NCI-H226 (cell line): ENCODE measurements around the gene ATP9B.
"Not testable (repeated sequence)": the region's sequence is repeated elsewhere in the genome, so short reads cannot be mapped to it uniquely, and the experiment has no call there.

Experiments used
- DNase-seq: peaks from one replicate; pipeline ENCODE4 v3.0.0-alpha.2; 2015

Gene ATP9B

GRCh38 chr18:79151191-79151590 lies 82.0 kb downstream of the ATP9B start:
- no peak for DNase-seq

GRCh38 chr18:79156327-79156726 lies 87.1 kb downstream of the ATP9B start:
- no peak for DNase-seq

DNA sequence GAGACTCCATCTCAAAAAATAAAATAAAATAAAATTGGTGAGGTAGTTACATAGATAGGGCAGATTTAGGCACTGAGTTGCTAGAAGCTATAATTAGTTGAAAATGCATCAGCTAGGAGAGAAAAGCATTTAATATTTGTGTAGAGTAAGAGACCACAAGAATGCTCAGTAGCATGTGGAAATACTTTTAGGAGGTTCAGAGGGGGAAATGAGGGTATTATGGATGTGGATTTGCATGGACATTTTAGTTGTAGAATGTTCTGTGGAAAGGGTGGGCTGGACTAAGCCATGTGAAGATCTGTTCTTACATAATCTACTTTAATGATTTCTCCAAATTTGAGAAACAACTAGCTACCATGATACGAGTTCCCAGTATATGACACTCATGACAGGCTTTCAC lies 95.5 kb downstream of the ATP9B start:
- DNase-seq, result no peak

- DNase-seq, result no peak
These were observed 97.5 kb downstream of the ATP9B start for GRCh38 chr18:79166702-79167101.

GRCh38 chr18:79167526-79168190 lies 98.5 kb downstream of the ATP9B start:
- DNase-seq, result no peak

DNA sequence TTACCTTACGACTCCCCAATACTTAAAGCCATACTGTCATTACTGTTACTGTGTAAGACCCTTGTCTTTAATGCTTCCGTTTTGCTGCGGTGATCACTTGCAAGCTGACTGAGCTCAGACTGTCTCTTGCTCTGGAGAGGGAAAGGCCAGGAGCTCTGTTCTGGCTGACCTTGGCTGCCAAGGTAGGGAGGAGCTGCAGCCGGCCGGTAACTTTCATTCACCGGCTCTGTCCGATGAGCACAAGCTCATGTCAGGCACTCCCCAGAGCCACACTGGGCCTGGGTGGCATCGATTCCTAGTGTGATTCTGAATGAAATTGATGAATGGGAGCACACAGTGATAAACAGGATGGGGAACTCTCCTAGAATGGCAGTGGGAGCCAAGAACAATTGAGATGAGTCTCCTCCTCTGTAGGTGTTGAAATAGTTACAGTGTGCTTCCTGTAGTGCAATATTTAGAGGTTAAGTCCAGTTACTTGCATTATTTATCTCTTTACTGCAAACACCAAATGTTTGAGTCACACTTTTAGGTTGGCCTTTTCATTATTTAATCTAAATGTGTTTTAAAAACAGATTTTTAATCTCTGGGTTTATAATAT lies 100.9 kb downstream of the ATP9B start:
- DNase-seq, result no peak

DNA sequence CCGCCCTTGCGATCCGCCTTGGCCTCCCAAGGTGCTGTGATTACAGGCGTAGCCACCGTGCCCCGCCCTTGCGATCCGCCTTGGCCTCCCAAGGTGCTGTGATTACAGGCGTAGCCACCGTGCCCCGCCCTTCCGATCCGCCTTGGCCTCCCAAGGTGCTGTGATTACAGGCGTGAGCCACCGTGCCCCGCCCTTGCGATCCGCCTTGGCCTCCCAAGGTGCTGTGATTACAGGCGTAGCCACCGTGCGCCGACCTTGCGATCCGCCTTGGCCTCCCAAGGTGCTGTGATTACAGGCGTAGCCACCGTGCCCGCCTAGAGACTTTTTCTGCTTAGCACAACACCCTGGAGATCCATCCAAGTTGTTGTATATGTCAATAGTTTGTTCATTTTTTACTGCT lies 103.1 kb downstream of the ATP9B start:
- not testable (repeated sequence) for DNase-seq

DNA sequence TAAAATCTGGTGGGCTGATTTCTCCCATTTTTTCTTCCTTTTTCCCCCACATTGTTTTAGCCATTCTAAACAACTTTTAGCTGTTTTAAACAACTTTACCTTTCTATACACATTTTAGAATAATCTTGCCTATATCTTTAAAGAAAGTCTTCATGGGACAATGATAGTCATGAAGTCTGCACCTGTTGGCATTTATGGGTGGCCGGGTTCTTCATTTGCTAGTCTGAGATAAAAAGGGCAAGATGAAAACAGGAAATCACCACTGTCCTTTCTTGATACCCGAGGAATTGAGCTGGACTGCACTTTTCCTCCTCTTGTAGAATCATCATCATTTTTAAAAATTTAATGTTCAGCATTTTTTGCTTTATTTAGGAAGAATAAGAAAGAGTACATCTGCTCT lies 104.5 kb downstream of the ATP9B start:
- DNase-seq, result no peak

DNA sequence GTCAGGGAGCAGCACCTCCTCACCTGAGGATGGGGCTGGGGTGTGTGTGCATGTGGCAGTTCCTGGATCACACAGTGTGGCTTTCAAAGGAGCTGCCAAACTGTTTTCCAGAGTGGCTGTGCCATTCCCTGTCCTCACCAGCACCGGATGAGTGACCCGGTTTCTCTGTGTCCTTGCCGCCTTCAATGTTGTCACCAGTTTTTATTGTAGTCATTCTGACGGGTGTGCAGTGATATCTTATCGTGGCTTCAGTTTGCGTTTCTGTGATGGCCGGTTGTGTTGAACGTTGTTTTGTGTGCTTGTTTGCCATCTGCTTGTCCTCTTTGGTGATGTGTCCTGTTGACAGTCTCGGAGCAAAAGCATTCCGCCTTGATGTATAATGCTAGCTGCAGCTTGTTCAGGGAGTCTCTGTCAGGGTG lies 108.9 kb downstream of the ATP9B start:
- DNase-seq, result no peak

GRCh38 chr18:79182047-79182713 lies 113.0 kb downstream of the ATP9B start:
- no peak for DNase-seq

GRCh38 chr18:79185648-79186047 lies 116.5 kb downstream of the ATP9B start:
- no peak for DNase-seq

DNA sequence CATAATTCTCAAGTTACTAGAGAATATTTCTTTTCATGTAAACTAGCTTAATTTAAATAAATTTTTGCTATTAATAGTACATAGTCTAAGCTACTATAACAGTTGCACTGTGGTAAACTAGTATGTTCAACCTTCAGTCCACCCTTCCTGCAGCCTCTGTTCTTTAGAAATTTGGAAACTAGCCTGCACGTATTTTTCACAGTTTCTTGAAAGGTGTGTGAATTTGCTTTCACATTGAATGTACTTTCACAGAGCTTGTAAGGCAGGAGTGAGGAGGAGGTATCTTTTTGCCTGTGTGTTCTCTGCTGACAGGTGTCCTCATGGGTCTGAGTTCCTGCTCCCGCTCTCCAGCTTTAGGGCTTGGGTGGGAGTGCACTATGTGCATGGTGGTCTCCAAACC lies 117.5 kb downstream of the ATP9B start:
- no peak for DNase-seq

- DNase-seq, result no peak
These were observed 118.5 kb downstream of the ATP9B start for GRCh38 chr18:79187532-79188277.

- DNase-seq, result no peak
These were observed 122.2 kb downstream of the ATP9B start for GRCh38 chr18:79191418-79191817.

GRCh38 chr18:79191956-79192355 lies 122.8 kb downstream of the ATP9B start:
- no peak for DNase-seq

GRCh38 chr18:79193826-79194225 lies 124.6 kb downstream of the ATP9B start:
- no peak for DNase-seq

DNA sequence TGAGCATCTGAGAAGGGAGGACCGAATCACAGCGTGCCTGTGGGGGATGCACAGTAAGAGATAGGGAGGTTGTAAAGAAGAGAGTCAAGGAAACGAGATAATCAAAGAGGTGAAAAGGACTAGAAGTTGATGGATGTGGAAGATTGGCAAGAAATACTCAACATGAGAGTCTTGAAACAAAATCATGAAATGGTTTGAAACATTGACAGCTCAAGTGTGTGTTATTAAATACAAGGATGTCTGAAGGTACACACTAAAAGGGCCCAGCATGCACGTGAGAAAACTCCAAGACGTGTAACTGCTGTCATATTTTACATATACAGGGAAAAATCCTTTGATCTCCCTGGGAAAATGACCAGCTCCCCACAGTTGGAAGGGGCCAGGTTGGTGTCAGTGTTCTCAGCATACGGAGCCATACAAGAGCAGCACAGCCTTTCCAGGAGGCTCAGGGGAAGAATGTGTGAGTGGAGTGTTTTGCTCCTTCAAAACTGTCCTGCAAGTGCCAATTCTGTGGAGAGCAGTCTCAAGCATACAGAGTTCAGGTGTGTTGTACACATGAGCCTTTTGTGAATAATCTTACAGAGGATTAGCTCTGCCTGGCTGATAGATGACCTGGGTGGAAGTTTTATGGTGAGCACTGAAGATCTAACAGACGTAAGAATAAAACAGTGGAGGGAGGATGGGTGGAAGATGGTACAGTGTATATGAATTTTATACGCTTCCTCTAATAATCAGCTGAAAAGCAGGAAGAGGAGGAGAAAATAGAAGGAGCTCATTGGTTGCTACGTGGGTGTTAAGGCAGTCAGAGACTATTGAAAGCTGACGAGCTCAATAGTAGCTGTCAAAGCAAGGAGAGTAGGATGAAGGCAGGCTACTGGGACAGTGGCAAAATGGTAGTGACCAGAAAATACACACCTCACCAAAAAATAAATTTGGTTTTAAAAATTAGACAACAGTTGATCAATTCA lies 126.8 kb downstream of the ATP9B start:
- DNase-seq, result no peak

GRCh38 chr18:79197531-79197930 lies 128.3 kb downstream of the ATP9B start:
- DNase-seq, result no peak

DNA sequence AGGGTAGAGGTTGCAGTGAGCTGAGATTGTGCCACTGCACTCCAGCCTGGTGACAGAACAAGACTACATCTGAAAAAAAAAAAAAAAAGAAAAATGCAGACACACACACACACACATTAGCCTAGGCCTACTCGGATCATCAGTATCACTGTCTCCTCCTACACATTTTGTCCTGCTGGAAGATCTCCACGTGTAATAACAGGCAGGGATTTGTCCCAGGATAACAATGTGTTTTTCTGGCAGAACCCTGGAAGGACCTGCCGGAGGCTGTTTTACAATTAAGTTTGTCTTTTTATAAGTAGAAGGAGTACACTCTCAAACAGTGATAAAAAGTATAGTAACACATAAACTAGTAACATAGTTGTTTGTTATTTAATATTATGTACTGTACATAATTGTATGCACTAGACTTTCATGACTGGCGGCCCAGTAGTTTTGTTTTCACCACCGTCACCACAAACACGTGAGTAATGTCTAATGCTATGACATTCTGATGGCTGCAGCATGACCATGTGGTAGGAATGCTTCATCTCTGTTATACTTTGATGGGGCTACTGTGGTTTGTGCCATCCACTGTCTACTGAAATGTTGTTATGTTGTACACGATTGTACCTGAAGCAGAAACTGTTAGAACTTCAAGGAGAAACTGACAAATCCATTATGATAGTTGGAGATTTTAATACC lies 130.6 kb downstream of the ATP9B start:
- DNase-seq, result no peak

- no peak for DNase-seq
These were observed 131.5 kb downstream of the ATP9B start for GRCh38 chr18:79200546-79201268.

DNA sequence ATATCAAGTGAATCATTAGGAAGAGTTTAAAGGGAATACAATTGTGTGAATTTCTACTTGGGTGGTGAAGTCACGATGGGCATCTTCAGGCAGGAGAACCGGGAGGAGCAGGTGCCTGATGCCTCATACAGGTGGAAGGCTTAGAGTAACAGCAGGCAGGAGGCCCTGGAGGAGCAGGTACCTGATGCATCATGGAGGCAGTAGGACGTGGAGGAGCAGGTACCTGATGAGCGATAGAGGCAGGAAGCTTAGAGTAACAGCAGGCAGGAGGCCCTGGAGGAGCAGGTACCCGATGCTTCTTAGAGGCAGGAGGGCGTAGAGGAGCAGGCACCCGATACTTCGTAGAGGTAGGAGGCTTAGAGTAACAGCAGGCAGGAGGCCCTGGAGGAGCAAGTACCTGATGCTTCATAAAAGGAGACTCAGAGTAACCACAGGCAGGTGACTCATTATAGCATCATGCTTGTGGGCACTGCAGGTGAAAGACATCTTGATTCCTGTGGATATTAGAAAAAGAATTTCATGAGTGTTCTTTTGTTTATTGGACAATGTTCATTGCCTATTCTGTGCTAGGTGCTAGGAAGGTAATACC lies 133.9 kb downstream of the ATP9B start:
- peak; percentile 25 for DNase-seq
